Measurements from ENCODE around the gene C11orf68.

GRCh38 chr11:65911682-65912568 is 6.9 kb downstream of the C11orf68 start:
- TF ChIP-seq POLR2A (IDR thresholded peaks at IDR 0.05) (no peak), CTCF (IDR thresholded peaks at IDR 0.05 in 8 of 11, conservative IDR thresholded peaks at IDR 0.05 in 3 of 11) (peak in 4 of 11 experiments; percentile 7 to 40 (median 26))
